Measurements from ENCODE around the gene SGPP2.
"Not testable (repeated sequence)": the region's sequence is repeated elsewhere in the genome, so short reads cannot be mapped to it uniquely, and the experiment has no call there.

The SGPP2 gene, protein sequence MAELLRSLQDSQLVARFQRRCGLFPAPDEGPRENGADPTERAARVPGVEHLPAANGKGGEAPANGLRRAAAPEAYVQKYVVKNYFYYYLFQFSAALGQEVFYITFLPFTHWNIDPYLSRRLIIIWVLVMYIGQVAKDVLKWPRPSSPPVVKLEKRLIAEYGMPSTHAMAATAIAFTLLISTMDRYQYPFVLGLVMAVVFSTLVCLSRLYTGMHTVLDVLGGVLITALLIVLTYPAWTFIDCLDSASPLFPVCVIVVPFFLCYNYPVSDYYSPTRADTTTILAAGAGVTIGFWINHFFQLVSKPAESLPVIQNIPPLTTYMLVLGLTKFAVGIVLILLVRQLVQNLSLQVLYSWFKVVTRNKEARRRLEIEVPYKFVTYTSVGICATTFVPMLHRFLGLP

DNA sequence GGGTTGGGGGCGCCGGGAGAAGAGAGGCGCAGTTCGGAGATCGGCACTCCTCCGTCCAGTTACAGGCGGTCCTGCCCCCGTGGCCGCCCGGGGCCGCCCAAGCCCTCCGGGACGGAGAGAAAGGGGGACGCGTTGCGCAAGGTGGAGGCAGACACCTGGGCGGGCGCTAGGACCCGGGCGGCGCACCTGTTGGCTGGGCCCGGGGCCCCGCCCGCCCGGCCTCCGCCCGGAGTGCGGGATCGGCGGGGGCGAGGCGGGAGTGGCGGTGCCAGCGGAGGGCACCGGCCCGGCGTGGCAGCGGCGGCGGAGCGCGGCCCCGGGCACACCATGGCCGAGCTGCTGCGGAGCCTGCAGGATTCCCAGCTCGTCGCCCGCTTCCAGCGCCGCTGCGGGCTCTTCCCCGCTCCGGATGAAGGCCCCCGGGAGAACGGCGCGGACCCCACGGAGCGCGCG, at the start of gene SGPP2:
TSS of gene SGPP2 (plus strand) at position 268 of the 453 bp plus-strand sequence. CDS start at position 328, 60 bp downstream.
- DNase-seq = no peak

DNA sequence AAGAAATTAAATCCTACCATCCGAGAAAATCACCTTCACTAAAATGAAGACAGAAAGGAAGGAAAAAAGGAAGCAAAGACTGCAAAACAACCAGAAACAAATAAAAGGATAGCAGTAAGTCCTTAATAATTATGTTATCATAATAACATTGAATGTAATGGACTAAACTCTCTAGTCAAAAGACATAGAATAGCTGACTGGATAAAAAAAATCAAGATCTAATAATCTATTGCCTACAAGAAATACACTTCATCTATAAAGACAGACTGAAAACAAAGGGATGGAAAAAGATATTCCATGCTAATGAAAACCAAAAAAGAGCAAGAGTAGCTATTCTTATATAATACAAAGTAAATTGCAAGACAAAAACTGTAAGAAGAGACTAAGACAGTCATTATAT, 48.5 kb upstream of the SGPP2 start:
- no peak for DNase-seq

DNA sequence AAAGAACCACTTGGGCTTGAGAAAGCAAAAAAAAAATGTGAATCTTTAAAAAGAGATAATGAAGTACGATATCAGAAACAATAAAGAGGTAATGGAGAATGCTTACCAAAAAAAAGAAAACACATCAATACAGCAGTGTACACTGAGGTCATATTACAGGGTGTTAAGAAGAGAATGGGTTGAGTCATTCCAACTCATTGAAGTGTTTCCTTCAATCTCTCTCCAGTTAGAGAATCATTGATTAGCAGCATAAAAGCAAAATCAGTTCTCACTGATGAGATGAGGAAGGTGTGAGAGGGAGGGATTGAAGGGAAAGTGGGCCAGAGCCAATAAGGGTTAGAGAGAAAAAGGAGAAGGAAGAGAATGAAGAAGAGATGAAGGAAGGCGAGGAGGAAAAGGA, 43.9 kb upstream of the SGPP2 start:
- no peak for DNase-seq

DNA sequence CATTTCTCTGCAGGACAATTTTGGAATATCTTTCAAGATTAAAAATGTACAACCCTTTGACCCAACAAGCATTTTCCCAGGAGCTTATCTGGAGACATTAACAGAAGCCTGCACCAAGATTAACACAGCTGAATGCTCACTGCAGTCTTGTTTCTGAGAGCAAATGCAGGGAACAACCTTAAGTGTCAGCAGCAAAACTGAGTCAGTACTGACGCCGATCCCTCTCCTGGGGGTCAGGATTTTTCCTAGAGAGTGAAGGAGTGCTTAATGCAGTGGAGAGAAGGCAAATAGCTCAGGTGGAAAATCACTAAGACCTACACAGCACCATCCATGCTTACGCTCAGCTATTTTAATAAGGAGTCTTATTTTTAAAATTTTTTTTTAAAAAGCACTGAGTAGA, 42.8 kb upstream of the SGPP2 start:
- DNase-seq = no peak

DNA sequence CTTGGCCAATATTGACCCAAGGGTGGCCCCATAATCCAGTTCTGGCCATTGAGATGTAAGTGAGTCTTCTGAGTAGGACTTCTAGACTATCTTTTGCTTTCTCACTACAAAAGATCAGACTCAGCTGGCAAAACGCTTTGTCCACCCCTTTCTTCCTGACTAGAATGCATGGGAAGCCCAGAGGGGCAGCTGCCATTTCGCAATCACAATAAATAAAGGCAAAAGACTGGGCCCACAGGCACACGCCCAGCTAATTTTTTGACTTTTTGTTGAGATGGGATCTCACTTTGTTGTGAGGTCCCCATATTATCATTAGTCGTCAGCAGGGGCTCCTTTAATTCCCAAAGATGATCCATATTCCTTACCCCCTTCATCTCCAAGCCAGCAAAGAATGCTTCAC, 41.1 kb upstream of the SGPP2 start:
- no peak for DNase-seq

DNA sequence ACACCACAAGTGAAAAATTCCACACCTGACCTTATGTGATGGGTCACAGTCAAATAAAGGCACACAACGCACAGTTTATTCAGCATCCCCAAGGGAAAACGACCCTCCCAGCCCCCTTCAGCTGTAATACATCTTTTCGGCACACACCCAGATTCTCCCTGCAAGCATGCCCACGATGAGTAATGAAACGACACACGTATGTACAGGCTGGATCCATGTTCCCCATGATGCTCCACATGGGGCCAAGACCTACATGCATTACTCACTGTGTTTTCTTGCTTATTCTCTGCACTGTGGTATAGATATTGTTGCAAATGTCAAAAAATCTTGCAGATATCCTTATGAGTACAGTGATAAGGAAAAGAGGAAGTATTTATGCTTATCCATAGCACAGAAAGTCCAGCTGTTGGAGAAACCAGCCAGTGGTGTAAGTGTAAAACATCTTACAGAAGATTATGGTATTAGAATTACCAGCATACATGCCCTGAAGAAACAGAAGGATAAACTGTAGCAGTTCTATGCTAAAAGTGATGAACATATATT, 32.5 kb upstream of the SGPP2 start:
- DNase-seq = no peak

DNA sequence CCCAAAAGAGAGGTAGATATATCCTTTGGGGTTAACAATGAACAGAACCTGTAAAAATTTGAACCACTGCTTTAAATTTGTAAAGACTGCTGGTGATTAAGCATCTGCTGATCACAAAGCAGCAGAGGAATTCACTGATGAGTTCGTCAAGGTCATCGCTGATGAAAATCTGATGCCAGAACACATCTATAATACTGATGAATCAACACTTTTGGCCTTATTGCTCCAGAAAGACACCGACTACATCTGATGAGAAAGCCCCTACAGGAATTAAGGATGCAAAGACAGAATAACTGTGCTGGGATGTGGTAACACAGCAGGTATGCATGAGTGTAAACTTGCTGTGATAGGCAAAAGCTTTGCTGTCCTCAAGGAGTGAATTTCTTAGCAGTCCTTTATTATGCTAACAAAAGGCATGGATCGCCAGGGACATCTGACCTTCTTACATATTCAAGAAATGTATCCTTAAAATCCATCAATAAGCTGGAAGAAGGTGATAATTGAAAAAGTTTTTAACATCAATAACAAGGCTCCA, 30.5 kb upstream of the SGPP2 start:
- no peak for DNase-seq

DNA sequence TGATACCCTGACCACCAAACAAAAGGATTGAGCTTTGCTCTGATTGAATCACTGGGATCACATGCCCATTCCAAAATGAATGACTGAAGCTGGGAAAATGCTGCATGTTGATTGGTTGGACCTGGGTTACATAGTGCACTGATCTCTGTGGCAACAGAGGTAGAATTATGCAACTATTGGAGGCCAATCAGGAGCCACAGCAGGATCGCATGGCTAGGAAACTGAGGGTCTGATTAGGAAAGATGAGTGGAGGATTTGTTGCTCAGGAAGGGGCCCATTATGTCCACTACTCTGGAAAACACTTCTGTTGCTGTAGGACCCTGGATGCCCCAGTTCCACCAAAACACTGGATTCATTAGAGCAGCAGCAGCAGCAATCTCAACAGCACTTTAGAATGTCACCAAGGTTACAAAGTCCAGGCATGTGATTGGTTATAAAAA, 25.9 kb upstream of the SGPP2 start:
- no peak for DNase-seq

DNA sequence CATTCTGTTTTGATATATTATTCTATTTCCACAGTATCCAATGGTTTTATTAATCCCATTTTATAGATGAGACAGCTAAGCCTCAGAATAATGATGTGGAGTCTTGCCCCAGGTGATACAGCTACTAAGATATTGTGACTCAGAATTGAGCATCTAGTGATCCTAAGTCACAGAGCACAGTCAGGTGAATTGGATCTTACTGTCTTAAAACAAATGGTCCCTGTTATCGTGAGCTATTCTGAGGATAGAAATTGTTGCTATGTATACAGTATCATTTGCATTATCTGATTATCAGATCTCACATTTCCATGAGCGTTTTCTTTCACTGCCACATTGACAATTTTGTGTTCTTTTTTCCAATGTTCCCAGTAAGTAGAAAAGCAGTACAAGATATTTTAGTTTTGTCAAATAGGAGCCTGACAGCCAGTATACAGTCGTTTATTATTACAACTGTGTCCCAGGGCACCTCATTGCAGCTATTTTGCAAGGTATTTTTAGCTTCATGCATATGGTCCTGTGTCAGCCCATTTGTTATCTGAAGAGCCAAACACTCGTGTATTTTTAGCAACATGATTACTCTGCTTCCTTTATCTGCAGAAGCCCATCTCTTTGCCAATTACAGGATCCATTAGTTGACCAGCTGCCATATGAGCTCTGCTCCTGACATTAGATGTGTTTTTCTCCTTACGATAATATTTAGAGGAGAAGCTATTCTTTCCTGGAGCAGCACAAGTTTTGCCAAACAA, 25.1 kb upstream of the SGPP2 start:
- DNase-seq = no peak

DNA sequence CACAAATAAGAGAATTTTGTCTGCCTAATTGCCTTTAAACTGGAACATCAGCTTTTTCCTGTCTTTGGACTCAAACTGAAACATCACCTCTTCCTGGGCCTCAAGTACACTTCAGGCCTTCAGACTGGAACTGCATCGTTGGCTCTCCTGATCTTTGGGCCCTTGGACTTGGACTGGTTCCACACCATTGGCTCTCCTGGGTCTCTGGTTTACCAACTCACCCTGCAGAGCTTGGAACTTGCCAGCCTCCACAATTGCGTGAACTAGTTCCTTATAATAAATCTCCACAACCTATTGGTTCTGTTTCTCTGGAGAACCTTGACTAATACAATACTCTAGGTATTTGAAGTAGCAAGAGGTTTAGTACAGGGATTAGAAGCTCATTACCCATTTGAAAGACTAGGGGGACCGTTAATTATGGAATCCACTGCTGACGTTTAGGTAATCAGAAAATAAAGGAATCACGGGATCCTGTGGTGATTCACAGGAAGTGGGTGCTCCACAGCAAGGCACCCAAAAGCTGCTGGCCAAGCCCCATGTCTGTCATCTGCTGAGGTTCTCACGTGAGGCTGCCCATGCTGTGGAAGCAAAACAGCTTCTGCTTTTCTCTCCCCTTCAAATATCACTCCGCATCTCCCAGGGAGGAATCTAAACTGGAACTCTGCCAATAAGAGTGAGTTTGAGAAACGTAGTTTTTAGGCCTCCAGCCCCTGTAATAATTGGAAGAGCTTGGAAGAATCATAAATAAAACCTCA, 20.0 kb upstream of the SGPP2 start:
- DNase-seq = no peak

DNA sequence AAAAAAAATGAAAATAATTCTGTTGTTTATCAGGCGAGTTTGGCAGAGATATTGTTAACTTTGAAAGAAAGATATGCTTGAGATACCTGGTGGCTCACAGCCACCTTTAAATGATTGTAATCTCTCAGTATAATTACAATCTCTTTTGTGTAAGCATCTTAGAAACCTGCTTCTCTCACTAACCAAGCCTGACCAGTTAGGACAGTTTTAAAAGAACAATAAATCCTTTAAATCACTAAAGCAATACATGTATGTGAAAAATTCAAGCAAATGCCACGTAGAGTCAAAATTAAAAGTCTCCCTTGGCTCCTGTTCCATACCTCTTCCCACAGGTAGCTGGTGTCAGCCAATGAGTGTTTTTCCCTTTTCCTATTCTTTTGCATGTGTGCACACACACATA, 15.7 kb upstream of the SGPP2 start:
- DNase-seq = no peak

DNA sequence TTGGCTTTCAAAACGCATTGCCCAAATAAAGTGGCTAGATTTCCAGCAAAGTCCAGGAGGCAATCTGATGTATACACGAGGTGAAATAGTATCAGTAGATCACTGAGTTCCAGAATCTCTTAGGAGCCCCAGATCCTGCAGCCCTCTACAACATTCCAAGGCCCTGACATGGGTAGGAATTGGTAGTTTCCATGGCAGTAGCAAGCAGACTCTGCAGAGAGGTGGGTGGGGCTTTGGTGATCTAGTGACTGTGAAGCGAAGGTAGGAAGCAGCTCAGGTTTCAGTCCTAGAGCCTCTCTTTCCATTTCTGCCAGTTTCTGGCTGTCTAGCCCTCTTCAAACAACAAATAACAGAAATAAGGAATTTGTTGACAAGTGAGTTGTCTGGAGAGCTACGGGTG, 13.8 kb upstream of the SGPP2 start:
- DNase-seq = no peak

DNA sequence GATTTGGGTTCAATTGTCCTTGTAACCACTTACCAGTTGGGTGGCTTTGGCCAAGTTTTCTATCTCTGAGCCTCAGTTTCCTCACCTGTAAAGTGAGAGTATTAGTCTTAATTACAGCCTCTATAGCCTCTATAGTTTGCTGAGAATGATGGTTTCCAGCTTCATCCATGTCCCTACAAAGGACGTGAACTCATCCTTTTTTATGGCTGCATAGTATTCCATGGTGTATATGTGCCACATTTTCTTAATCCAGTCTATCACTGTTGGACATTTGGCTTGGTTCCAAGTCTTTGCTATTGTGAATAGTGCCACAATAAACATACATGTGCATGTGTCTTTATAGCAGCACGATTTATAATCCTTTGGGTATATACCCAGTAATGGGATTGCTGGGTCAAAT, 12.0 kb upstream of the SGPP2 start:
- not testable (repeated sequence) for DNase-seq

DNA sequence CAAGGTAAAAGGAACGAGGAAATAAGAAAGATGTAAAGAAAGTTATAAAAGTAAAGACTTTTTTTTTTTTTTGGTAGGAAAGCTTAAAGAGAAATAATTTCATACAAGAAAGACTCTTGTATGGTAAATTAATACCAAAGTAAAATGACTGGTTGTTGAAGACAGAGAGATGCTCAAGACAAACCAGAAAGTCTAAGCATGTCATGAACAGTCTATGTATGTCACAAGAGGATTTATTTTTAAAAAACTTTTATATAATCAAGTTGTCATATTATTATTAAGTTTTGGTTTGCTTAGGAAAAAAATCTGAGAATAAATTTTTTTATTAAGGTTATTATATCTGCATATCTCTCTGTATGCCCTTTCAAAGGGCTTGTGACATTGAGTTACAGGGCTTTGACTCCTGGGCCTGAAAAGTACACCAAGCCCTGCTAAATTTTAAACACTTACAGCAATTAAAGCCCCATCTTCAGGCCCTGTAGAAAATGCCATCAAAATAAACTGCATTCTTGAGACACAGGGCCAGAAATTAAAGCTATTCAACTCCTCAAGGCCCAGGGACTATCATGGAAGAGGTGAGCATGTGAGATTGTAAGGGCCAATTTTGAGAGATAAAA, 10.9 kb upstream of the SGPP2 start:
- no peak for DNase-seq

DNA sequence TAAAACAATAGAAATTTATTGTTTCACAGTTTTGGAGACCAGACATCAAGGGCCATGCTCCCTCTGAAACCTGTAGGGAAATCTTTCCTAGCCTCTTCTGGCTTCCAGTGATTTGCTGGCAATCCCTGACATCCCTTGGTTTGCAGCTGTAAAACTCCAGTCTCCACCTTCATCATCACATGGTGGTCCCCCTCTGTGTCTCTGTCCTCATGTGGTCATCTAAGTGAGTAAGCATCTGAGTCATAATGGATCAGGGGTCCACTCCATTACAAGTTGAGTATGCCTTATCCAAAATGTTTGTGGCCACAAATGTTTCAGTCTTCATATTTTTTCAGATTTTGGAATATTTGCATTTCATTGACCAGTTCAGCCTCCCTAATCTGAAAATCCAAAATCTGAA, 5.6 kb upstream of the SGPP2 start:
- no peak for DNase-seq

DNA sequence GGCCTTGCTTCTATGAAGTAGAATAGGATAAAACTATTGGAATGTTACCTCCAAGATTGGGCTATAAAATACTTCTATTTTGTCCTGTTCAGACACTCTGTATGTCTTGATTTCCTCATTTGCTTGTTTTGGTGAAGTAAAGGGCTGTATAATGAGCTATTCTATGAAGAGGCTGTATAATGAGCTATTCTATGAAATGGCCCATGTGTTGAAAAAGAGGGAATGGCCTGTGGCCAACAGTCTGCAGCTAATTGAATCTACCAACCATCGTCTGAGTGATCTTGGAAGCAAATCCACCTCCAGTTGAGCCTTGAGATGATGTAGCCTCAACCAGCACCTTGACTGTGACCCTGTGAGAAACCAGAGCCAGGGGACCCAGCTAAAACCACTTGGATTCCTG, 3.8 kb upstream of the SGPP2 start:
- DNase-seq = no peak

DNA sequence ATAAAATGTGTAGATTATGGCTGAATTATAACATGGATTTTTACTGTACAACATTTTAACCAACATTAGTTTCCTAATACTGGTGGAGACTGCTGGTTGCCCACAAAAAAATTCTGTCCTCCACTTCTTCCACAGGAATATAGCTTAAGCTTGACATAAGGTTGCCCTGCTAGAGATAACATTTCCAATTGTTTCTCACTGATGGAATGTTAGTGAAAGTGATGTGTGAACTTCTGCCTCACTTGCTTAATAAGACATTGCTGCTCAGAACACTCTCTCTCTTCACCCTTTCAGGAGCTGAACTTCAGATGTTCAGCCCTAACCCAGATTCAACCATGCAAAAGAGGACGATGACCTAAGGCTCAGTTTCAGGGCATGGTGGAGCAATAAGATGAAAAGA, 2.7 kb upstream of the SGPP2 start:
- DNase-seq = no peak

DNA sequence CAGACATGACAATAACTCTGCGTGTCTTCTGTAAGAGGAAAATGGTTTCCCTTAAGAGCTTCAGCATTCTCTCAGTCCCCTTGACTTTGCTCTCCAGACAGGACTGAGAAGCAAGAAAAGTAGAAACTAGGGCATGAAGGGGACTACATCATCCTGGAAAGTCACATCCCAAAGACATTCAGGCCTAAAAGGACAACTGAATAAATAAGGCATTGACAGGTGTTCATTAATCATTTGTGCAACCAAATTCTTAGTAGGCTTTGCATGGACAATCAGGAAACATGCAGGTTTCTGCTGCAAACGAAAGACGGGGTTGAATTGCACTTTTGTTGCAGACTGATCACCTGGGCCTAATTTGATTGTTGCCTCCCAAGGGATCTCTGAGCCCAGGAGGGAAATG, 1.2 kb upstream of the SGPP2 start:
- DNase-seq = no peak

DNA sequence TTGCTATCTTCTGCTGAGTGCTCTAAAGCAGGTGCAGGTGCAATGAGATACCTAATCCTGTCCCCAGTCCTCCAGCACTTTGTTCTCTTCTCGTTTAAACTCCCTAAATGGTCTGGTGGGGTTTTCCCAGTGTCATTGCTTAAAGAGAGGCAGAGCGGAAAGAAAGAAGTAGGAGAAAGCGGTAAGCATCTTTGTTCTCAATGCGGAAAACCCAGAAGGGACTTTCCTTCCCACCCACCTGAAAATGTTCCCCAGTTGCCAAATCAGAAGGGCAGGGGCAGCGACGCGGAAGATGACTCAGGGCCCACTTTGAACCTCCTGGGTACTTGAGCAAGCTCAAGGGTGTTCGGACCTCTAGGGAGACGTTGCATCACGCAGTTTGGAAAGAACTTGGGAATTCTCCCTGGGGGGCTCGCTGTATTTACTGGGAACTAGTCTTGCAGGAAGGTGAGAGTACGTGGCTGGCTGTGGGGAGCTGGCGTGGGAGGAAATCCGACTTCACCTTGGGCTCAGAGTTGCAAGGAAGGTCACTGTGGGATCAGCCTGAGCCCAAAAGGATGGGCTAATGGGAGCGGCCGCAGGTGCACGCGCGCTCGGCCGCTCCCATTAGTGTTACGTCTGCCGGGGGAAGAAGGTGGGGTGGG, 589 bp upstream of the SGPP2 start:
- DNase-seq = no peak

DNA sequence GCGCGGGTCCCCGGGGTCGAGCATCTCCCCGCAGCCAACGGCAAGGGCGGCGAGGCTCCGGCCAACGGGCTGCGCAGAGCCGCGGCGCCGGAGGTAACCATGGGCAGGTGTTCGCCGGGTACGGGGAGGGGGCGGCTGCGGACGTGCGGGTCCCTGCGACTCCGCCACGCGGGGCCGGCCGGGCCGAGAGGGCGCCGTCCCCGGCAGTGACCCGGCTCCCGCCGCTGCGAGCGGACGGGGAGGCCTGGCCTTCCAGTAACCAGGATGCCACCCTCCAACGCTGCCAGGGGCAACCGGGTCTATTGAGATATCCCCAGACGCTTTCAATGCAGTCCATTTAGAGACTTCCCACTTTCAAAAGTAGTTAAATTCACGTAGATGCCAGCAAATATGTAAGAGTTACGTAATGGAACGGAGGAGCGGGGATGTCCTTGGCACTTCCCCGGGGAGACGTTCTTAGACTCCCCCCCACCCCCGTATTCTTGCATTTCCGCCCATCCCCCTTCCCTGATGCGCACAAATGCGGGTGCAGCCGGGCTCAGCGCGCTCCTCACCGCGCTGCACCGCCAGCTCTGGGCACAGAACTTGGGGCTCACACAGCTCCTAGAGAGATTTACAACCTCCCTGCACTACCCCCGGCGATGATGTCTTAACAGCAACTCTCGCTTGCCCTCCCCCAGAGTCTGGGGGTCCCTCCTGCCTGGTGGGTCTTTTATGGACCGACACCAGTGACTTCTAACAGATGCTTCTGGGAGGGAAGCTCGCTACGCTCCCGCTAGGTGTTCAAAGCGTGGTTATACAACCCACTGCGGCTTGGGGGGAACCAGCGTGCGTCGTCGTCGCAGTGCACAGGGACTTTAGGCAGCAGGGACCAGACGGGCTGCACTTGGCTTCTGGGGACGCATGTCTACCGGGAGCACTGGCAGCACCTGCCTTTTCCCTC, 657 bp downstream of the SGPP2 start:
- DNase-seq = no peak
